IPS-15b (cell line): ENCODE data around the gene CUEDC2.
"Not testable (repeated sequence)": the region's sequence is repeated elsewhere in the genome, so short reads cannot be mapped to it uniquely, and the experiment has no call there.

Source experiments
- H3K27me3 ChIP-seq: one replicate; pipeline ENCODE4 v1.6.1; 2013; ENCODE audit warnings: low read length; ENCODE audit not compliant: control insufficient read depth, insufficient read depth
- H3K36me3 ChIP-seq: one replicate; pipeline ENCODE4 v1.6.1; 2013; ENCODE audit warnings: low read length; ENCODE audit not compliant: control insufficient read depth, insufficient read depth
- H3K4me1 ChIP-seq: one replicate; pipeline ENCODE4 v1.6.1; 2013; ENCODE audit warnings: mild to moderate bottlenecking, low read length; ENCODE audit not compliant: control insufficient read depth, insufficient read depth
- H3K4me3 ChIP-seq: one replicate; pipeline ENCODE4 v1.5.1; 2013; ENCODE audit warnings: low read depth, low read length
- H3K9ac ChIP-seq: one replicate; pipeline ENCODE4 v1.6.1; 2013; ENCODE audit warnings: low read depth, mild to moderate bottlenecking, low read length
- H3K9me3 ChIP-seq: one replicate; pipeline ENCODE4 v1.6.1; 2013; ENCODE audit warnings: mild to moderate bottlenecking, low read length; ENCODE audit not compliant: control insufficient read depth, insufficient read depth

CUEDC2 gene

DNA sequence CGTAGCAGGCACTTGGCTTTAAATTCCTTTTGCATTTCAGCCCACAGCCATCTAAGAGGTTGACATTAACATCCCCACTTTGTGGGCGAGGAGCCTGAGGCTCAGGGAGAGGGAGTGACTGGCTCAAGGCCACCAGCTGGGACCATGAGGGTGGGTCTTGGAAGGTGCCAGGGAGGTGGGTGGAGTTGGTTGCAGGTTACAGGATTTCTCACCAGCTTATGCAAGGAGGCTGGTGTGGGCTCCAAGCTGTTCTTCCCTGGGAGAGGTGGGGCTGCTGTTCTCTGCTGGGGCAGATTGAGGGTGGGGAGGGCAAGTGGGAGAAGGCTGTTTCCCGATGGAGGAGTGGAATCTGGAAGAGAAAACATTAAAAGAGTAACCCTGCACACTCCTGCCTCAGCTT lies 33.1 kb upstream of the CUEDC2 start:
- Histone ChIP-seq H3K9me3 (no peaks in the 10 kb centered on the region), H3K27me3 (no peaks in the 10 kb centered on the region), H3K4me3 (no peak overlapping the region), H3K9ac (no peak overlapping the region), H3K4me1 (peaks cover 11% of the 10 kb centered on the region), H3K36me3 (peaks cover 9% of the 10 kb centered on the region)

DNA sequence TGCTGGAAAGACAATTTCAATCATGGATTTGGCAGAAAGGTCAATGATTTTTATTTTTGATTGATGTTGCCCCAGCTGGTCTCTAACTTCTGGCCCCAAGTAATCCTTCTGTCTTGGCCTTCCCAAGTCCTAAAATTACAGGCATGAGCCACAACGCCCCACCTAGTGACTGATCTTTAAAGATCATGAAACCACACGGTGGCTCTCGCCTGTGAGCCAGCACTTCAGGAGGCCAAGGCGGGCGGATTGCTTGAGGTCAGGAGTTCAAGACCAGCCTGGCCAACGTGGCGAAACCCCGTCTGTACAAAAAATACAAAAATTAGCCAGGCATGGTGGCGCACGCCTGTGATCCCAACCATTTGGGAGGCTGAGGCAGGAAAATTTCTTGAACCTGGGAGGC lies 31.6 kb upstream of the CUEDC2 start:
- H3K27me3 ChIP-seq = no peaks in the 10 kb centered on the region
- no peak overlapping the region for H3K4me3 ChIP-seq
- H3K4me1 ChIP-seq = peaks cover 14% of the 10 kb centered on the region
- peaks cover 6% of the 10 kb centered on the region for H3K36me3 ChIP-seq
- no peak overlapping the region for H3K9ac ChIP-seq
- H3K9me3 ChIP-seq = no peaks in the 10 kb centered on the region

DNA sequence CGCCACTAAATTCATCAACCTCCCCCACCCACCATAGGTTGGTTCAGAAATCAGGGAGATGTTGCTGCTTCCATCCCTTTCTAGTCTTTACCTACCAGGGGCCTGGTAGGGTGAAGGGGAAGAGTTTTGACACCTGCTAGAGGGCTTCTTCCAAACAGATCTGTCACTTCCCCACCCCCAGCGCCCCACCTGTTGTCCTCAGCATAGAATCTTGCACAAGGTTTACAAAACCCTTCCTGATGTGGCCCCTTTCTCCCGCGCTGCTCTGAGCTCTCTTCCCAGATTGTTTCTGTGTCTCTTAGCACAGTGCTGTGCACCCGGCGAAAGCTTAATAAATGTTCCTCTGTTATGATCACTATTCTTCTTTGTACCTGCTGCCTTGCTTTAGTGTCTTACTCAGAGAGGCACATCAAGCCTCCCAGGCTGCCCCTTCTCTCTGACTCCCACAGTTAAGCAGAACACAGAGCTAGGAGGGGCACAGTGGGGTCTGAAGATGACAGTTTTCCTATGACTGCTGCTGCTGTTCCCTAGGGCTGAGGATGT lies 30.2 kb upstream of the CUEDC2 start:
- Histone ChIP-seq H3K9me3 (no peaks in the 10 kb centered on the region), H3K36me3 (peaks cover 2% of the 10 kb centered on the region), H3K4me1 (peaks cover 14% of the 10 kb centered on the region), H3K9ac (no peak overlapping the region), H3K4me3 (peak overlapping the region; percentile 87), H3K27me3 (no peaks in the 10 kb centered on the region)

DNA sequence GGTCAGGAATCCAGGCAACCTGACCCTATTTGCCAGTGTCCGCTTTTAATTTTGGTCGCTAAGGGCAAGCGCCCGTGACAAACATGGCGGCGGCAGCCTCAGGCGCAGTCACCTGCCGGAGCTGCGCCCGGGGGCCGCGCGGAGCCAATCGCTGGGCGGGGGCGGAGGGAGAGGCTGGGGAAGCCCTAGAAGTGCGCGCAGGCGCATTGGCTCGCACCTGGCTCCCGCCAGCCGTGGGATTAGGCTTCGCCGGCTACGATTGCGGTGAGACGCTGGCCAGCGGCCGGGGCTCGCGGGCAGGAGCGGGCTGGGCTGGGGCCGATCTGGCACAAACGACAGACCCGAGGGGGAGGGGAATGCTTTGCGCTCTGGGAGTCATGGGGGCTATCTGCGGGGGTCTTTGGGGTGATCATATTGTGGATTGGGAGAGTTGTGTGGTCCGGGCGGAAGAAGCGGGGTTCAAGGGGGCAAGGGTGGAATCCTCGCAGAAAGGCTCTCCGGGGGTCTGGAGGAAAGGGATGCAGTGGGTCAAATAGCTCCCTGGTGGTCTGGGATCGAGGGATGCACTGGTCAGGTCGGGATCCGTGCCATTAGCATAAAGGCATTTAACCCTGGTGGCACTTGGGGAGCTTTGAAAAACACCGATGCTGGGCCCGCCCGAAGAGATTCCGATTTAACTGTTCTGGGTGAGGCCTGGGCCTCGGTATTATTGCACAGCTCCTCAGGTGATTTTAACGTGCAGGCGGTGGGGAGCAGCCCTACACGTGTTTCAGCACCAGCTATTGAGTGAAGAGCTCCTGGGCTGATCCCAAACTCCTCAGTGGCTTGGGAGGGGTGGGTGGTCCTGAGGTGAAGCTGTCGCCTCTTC lies 29.0 kb upstream of the CUEDC2 start:
- H3K36me3 ChIP-seq = peaks cover 2% of the 10 kb centered on the region
- H3K27me3 ChIP-seq = no peaks in the 10 kb centered on the region
- H3K9ac ChIP-seq = peak overlapping the region; percentile 37
- peak overlapping the region; percentile 87 for H3K4me3 ChIP-seq
- H3K9me3 ChIP-seq = no peaks in the 10 kb centered on the region
- peaks cover 14% of the 10 kb centered on the region for H3K4me1 ChIP-seq

DNA sequence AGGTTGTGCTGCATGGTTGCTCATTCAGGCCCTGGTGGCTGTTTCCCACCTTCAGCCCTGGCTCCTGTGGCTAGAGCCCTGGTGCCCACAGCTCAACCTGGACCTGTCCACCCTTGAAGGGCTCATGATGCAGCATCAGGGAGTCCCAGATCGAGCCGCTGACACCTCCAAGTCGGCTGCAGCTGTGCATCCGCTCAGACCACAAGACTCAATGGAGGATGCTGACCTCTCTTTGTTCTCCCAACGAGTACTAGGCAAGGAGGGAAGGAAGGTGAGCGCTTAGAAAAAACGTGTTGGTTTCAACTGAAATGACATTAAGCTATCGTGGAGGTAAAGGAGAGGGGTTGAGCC lies 28.4 kb upstream of the CUEDC2 start:
- Histone ChIP-seq H3K9ac (peak overlapping the region; percentile 30), H3K27me3 (no peaks in the 10 kb centered on the region), H3K36me3 (no peaks in the 10 kb centered on the region), H3K9me3 (no peaks in the 10 kb centered on the region), H3K4me1 (peaks cover 20% of the 10 kb centered on the region), H3K4me3 (peak overlapping the region; percentile 37)

DNA sequence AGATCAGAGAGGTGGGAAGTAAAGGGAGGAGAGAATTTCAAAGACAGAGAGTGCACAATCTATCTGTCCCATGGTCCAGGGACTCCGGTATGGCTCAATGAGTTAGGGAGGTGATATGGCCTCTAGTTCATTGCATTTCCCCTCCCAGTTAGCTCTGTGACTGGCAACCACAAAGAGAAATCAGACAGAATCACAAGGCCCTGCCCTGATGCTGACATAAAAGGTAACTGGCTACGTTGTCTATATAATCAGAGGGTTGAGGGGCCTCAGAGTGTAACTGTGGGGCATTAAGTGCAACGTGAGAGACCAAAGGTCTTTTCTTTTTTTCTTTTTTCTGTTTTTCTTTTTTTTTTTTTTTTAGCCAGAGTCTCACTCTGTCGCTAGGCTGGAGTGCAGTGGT lies 26.3 kb upstream of the CUEDC2 start:
- Histone ChIP-seq H3K36me3 (no peaks in the 10 kb centered on the region), H3K4me1 (peaks cover 33% of the 10 kb centered on the region), H3K9me3 (no peaks in the 10 kb centered on the region), H3K9ac (no peak overlapping the region), H3K4me3 (no peak overlapping the region), H3K27me3 (no peaks in the 10 kb centered on the region)

DNA sequence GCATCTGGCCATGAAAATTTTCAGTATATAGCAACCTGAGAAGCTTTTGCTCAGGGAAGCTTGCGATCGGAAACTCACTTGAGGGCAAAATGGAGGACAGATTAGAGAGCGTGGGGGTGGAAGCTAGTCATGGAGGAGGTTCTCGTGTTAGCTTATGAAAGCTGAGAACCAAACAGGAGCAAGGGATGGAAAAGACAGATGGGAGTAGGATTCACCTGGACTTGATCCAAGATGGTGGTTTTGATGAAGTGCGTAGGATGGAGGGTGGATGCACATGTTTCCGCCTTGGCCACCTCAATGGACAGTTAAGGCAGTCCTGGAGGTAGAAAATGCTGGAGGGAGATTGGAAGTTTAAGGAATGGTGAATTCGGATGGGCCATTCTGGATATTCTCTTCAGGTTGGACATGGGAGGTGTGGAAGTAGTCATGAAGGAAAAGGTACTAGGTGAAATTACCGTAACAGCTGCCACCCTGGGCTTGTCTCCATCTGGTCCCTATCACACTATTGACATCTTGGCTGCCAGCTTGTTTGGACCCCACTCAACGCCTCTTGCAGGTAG lies 25.3 kb upstream of the CUEDC2 start:
- H3K4me1 ChIP-seq = peaks cover 42% of the 10 kb centered on the region
- no peak overlapping the region for H3K4me3 ChIP-seq
- H3K27me3 ChIP-seq = no peaks in the 10 kb centered on the region
- H3K36me3 ChIP-seq = peaks cover 3% of the 10 kb centered on the region
- no peaks in the 10 kb centered on the region for H3K9me3 ChIP-seq
- no peak overlapping the region for H3K9ac ChIP-seq

DNA sequence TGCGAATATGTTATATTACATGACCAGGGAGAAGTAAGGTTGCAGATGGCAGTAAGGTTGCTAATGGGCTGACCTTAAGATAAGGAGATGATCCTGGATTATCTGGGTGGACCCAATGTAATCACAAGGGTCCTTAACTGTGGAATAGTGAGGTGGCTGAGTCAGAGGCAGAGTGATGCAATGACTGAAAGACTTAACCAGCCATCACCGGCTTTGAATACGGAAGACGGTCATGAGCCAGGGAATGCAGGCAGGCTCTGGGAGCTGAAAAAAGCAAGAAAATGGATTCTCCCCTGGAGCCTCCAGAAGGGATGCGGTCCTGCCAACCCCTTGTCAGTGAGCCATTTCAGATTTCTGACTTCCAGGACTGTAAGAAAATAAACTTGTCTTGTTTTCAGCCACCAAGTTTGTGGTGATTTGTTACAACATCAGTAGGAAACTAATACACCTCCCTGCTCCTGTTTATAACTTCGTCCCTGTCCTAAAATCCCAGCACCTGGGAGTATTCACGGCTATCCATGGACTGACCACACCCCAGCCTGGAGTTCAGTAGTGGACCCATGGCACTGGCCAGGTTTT lies 23.6 kb upstream of the CUEDC2 start:
- H3K9me3 ChIP-seq = no peaks in the 10 kb centered on the region
- peaks cover 11% of the 10 kb centered on the region for H3K36me3 ChIP-seq
- H3K27me3 ChIP-seq = no peaks in the 10 kb centered on the region
- peaks cover 38% of the 10 kb centered on the region for H3K4me1 ChIP-seq
- H3K9ac ChIP-seq = no peak overlapping the region
- no peak overlapping the region for H3K4me3 ChIP-seq

DNA sequence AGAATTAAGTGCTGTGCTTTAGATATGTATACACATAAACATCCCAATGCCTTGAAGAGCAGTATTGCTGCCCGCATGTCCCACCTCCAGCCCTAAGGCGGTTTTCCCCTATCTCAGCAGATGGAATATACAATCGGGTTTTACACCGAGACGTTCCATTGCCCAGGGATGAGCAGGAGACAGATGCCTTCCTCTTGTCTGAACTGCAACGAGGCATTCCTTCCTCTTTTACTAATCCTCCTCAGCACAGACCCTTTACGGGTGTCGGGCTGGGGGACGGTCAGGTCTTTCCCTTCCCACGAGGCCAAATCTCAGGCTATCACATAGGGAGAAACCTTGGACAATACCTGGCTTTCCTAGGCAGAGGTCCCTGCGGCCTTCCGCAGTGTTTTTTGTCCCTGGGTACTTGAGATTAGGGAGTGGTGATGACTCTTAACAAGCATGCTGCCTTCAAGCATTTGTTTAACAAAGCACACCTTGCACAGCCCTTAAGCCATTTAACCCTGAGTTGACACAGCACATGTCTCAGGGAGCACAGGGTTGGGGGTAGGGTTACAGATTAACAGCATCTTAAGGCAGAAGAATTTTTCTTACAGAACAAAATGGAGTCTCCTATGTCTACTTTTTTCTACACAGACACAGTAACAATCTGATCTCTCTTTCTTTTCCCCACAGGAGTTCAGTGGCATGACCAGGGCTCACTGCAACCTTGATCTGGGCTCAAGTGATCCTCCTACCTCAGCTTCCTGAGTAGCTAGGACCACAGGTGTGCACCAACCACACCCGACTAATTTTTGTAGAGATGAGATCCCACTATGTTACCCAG lies 22.5 kb upstream of the CUEDC2 start:
- Histone ChIP-seq H3K4me1 (peaks cover 35% of the 10 kb centered on the region), H3K9ac (peak overlapping the region; percentile 70), H3K36me3 (peaks cover 11% of the 10 kb centered on the region)
- H3K27me3 ChIP-seq, H3K4me3 ChIP-seq, H3K9me3 ChIP-seq: not testable (repeated sequence)

DNA sequence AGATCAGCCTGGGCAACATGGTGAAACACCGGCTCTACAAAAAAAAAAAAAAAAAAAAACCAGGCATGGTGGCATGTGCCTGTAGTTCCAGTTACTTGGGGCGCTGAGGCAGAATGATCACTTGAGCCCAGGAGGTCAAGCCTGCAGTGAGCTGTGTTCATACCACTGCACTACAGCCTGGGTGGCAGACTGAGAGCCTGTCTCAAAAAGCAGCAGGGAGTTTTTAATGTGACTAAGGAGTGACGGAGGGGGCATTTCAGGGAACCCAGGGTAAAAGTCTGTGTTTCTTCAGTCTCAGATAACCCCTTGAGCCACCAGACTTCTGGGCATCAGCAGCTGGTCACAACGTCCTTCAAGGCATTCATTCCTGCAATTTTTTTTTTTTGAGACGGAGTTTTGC lies 21.1 kb upstream of the CUEDC2 start:
- Histone ChIP-seq H3K9me3 (no peaks in the 10 kb centered on the region), H3K4me1 (peaks cover 34% of the 10 kb centered on the region), H3K9ac (peak overlapping the region; percentile 70), H3K36me3 (peaks cover 11% of the 10 kb centered on the region), H3K27me3 (no peaks in the 10 kb centered on the region), H3K4me3 (peak overlapping the region; percentile 4)

DNA sequence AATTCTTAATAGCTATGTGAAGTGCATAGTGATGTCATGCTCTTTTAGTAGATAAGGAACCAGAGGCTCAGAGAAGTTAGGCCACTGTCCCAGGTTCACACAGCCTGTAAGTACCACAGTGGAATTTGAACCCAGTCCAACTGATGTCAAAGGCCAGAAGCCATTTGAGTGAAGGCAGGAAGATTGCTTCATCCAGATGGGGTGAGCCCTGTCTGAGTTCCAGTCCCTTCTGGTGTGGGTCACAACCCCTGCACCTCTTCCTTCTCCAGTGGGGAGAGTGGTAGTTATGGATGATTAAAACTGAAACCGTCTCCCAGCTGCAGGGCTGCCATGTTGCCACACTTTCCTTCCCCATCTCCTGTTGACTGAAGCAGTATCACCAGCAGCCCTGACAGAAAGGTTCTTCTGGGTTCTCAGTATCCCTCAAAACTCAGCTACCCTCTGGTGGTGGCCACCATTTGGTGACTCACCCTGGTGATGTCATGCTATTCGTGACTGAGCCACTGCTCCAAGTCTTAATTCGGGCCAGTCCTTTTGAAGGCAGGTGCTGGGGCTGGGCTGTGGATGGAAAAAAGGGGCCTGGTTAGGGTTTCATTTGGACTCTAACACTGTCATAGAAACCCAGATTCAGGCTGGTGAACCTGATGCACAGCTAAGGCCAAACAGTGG lies 20.4 kb upstream of the CUEDC2 start:
- Histone ChIP-seq H3K27me3 (no peaks in the 10 kb centered on the region), H3K4me1 (peaks cover 34% of the 10 kb centered on the region), H3K36me3 (peaks cover 11% of the 10 kb centered on the region), H3K4me3 (no peak overlapping the region), H3K9ac (no peak overlapping the region), H3K9me3 (no peaks in the 10 kb centered on the region)
